HG03342 (cell line): ENCODE results near the gene PLD4.

Experiments
- ATAC-seq: cut with Tn5 transposase; IDR thresholded peaks from one replicate; pipeline ENCODE4 v1.9.1; 2021; ENCODE audit warnings: mild to moderate bottlenecking, moderate library complexity; ENCODE audit not compliant: unreplicated experiment

The PLD4 gene

DNA sequence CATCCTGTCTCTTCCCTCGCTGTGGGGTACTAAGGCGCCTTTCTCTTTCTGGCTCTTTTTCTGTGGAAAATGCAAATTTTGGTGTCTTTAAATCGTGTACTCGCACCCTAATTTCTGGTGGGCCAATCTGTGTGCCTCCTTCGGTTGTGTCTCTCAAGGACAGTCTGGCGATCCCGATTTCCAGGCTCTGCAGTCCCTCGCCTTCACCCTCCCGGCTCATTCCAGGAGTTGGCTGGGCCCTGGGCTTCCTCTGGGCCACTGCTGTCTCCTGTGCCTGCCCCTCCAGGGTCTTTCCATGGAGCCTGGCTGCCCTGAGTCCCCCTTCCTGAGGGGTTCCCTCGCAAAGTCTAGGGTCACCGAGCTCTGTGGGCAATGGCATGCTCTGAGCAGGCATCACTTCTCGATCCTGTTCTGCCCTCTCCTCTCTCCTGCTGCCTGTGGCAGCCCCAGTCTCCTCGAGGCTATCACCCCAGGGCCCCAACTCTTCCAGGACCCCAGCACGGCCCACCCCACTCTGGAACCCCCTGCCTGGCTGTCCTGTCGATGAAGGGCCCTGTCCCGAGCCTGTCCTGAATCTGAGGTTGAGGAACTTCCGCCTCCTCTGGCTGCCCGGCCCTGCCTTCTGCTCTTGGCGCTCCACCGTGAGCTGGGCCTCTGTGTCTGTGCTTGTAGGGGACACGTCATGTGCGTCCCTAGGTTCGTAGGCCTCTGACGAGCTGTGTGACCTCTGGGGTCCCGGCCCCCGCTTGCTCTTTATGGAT lies 29.4 kb downstream of the PLD4 start:
- no peak for ATAC-seq

GRCh38 chr14:104954746-104955395 lies 30.2 kb downstream of the PLD4 start:
- ATAC-seq: no peak

DNA sequence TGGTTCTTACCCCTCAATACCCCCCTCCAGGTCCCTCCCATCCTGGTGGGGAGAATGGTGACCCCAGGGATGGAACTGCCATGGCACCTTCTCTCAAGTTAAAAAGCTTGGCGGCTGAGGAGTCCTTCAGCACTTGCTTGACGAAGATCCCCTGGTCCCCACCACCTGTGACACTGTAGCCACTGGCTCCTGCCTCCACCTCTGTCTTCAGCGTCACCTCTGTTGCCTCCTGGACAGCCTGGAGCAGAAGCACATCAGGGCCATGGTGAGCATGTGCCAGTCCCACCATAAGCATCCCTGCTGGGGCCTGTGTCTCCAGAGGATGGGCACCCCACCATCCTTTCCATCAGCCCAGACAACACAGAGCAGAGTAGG lies 30.7 kb downstream of the PLD4 start:
- no peak for ATAC-seq

- ATAC-seq: no peak
These were observed 31.7 kb downstream of the PLD4 start for GRCh38 chr14:104956290-104956890.

- ATAC-seq: no peak
These were observed 32.8 kb downstream of the PLD4 start for GRCh38 chr14:104957146-104958113.

- no peak for ATAC-seq
These were observed 39.9 kb downstream of the PLD4 start for GRCh38 chr14:104964546-104964945.

DNA sequence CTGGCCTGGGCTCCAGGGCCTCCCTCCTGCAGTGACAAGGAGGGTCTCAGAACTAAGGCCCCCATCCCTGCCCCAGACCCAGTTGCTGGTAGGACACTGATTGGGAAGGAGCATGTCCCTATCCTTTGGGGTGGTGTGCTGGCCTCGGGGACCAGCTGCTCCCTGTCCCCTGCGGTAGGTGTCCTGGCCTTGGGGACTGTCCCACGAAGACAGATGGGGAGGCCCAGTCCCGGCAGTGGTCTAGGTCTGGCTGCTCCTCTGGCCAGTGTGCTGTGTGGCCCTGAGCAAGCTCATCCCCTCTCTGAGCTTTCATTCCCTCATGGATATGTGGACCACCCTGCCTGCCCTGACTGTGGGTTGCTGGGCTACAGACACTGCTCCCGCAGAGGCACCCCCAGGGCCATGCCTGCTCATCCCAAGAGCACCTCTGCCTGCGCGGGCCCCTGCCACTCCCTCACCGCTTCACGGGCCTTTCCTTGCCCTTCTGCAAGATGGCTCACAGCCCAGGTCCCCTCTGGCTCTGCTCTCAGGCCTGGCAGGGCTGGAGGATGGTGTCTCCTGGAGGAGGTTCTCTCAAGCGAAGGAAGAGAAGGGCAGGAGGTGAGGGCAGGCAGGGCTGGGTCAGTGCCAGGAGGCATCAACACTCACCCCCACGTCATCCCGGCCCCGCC lies 41.0 kb downstream of the PLD4 start:
- ATAC-seq: no peak

GRCh38 chr14:104966261-104966865 lies 41.7 kb downstream of the PLD4 start:
- ATAC-seq: no peak

DNA sequence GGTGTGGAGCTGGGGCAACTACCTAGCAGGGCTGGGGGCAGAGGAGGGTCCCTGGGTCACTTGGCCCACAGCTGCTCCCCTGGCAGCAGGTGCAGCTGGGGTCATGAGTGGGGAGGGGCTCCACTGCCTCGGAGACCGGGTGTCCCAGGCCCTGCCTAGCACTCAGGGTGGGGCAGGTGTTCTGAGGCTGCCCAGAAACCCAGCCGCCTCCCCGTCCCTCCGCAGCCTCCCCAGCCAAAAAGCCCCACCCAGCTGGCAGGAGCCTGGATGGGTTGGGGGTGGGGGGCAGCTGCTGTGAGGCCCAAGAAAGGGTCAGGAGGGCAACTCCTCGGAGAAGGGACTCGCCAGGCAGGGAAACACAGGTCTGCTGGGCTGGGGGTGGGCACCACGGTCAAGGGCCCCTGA lies 42.3 kb downstream of the PLD4 start:
- ATAC-seq: no peak

DNA sequence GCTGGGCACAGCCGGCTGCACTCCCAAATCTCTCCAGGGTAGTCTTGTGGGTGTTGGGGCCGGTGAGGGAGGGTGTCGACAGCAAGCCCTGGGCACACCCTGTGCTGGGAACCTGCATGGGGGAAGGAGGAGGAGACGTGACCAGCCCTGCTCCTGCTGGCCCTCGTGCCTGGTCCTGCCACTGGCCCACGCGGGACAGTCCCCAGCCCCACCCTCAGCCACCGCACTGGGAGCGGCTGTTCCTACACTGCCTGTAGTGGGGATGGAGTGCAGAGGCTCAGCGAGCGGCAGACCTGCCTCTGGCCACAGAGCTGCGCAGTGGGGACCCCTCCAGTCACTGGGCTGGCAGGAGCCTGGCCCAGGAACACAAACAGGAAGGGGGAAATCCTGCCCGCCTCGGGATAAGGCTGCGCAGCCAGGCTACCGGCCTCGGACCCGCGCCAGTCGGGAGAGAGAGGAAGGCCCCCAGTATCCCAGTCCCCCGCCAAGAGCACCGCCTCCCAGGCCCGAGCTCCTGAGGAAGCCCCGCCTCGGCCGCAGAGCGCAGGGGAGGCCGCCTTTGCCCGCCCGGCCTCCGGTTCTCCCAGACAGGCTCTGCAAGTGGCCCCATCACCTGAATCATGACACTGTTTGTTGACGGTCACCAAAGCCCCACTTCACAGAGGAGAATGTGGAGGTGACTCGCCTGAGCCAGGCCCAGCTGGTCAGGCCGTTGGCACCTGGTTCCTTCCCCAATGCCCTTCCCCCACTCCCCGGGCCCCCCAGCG lies 42.9 kb downstream of the PLD4 start:
- ATAC-seq: no peak

DNA sequence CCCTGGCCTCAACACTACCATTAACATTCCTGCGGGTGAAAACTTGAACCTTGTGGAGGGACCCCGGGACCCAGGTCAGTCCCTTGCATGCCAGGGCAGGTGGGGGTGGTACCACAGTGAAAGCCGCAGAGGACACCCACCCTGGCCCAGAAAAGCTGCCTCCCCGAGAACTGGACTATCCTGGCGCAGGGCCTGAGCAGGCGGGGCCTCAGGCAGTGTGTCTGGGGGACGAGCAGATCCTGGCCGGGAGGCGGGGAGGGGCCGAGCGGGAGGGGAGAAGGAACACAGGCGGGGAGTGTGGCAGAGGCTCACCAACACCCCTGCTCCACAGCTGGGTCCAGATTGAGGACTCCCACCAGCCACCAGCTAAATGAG lies 43.5 kb downstream of the PLD4 start:
- ATAC-seq: no peak

GRCh38 chr14:104968541-104969401 lies 44.1 kb downstream of the PLD4 start:
- ATAC-seq: no peak

DNA sequence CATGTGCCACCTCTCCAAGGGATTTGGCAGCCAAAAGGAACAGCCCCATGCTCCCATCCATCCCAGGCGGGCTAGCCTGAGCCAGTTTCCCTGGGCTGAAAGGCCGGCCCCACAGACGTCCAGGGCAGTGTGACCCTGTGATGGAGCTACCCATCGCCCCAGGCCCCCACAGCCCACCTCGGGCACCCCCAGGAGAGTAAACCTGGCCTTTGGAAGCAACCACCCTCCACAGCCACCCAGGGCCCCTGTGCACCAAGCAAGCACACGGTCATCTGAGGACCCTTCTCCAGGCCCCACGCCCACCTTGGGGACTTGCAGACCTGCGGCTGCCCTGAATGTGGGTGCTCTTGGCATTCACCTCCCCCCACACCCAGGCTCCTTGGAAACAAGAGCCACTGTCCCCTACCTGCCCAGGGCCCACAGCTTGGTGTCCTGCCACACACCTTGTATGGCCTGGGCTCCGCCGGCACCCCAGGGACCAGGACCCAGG lies 45.1 kb downstream of the PLD4 start:
- ATAC-seq: no peak

GRCh38 chr14:104970231-104971068 lies 45.8 kb downstream of the PLD4 start:
- no peak for ATAC-seq

DNA sequence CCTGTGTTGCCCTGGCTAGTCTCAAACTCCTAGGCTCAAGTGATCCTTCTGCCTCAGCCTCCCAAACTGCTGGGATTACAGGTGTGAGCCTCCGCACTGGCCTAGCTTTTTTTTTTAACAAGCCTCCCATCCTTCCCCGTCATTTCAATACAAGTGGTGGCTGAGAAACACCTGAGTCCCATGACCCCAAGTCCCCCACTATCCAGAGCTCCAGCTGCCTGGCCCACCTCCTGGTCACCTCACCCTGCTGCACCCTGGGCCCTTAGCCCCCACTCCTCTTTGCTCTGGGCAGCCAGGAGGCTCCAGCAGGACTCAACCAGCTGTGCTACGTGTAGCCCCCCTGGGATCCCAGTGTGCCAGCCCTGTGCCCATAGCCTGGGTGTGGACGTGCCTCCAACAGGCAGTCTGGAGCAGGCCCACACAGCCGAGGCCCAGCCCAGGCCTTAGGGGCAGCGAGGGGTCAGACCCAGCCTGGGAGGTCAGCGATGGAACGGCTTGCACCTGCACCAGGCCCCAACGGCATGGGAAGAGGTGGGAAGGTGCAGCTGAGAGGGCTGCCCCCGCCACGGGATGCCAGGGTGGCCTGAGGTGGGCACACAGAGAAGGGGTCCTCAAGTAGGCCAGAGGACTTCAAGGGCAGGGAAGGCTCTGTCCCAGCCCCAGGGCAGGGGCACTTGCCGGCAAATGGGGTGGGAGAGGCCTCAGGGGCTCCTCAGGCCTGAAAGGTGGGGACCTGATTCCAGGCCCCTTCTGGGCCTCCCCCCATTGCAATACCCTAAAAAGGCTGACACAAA lies 47.0 kb downstream of the PLD4 start:
- ATAC-seq: no peak

- ATAC-seq: no peak
These were observed 47.8 kb downstream of the PLD4 start for GRCh38 chr14:104972301-104973134.
